ENCODE measurements around the gene AMH.

The AMH gene

DNA sequence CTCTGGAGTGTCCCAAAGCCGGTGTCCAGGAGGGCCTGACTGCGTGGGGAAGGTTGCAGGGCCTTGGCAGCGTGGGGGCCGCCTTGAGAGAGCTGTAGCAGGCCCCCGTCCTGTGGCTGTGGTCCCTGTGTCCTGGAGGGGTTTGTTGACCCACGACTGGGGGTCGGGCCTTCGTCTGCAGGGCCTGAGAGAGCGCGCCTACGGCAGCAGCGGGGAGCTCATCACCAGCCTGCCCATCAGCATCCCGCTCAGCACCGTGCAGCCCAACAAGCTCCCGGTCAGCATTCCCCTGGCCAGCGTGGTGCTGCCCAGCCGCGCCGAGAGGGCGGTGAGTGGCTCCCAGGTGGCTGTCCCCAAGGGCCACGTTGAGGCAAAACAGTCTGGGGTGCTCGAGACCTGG, 31.5 kb upstream of the AMH start:
- in situ Hi-C loops (cut with MboI; ENCODE audit: low pct_unique_long_range_greater_than_20kb, low sequenced_read_pairs): no loop called here
- no peak for DNase-seq

DNA sequence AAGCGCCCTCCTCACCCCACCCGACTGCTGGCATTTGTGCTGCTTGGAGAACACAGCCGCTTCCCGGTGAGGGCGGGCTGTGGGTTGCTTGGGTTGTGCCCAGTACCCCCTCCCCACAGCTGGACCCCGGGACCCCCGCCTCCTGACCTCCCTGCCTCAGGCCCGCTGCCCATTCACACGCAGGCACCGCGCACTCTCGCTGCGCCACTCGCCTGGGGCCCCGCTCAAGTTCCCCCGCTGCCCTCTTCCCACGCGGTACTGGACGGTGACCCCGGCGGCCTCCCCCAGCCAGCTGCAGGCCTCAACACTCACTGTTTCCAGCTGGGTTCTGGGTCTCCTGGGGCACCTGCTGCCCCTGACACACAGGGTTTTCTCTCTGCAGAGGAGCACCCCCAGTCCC, 29.4 kb upstream of the AMH start:
- in situ Hi-C loops (cut with MboI; ENCODE audit: low pct_unique_long_range_greater_than_20kb, low sequenced_read_pairs): no loop called here
- DNase-seq: no peak

DNA sequence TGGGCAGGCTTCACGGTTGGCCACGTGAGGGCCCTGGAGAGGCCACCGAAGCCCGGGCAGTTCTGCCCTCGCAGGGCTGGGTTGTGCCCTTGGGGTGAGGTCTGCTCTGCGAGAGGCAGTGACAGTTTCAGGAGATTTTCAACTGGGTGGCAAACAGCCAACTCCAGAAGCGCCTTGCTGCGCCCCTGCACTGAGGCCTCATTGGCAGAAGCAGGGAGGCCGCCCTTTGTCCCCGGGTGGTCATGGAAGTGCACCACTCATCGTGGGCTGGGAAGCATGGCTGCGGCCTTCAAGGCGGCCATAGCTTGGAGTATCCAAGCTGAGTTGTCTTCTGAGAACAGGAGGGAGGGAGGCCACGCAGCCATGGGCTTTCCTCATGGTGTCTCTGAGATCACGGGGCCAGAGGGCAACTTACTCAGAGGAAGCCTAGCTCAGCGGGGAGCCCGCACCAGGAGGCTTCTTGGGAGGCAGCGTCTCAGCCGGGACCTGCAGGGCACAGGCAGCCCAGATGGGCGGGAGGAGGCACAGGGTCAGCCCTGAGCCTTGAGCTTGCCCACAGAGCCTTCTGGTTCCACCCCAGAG, 27.8 kb upstream of the AMH start:
- in situ Hi-C loops (cut with MboI; ENCODE audit: low pct_unique_long_range_greater_than_20kb, low sequenced_read_pairs): no loop called here
- DNase-seq: no peak

DNA sequence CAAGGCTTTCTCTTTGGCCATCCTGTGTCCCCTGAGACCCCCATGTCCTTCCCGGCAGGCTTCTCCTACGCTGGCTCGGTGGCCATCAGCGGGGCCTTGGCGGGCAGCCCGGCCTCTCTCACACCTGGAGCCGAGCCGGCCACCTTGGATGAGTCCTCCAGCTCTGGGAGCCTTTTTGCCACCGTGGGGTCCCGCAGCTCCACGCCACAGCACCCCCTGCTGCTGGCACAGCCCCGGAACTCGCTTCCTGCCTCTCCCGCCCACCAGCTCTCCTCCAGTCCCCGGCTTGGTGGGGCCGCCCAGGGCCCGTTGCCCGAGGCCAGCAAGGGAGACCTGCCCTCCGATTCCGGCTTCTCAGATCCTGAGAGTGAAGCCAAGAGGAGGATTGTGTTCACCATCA, 27.2 kb upstream of the AMH start:
- in situ Hi-C loops (cut with MboI; ENCODE audit: low pct_unique_long_range_greater_than_20kb, low sequenced_read_pairs): no loop called here

DNA sequence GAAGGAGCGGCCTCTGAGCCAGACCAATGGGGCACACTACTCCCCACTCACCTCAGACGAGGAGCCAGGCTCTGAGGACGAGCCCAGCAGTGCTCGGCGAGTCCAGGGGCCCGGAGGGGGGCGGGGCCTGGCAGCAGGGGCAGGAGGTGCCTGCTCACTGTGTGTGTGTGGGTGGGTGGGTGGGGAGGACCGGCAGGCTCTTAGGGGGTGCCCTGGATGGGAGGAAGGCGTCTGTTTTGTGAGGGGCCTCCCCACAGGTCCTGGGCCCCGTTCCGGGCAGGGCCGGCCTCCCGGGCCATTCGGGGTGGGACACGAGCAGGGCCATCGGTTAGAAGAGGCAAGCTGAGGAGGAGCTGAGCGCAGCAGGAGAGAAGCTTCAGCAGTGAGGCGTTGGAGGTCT, 25.7 kb upstream of the AMH start:
- DNase-seq: no peak
- in situ Hi-C loops (cut with MboI; ENCODE audit: low pct_unique_long_range_greater_than_20kb, low sequenced_read_pairs): no loop called here

More for the DNA sequence above, 27.2 kb upstream of the AMH start:
- DNase-seq: no peak

DNA sequence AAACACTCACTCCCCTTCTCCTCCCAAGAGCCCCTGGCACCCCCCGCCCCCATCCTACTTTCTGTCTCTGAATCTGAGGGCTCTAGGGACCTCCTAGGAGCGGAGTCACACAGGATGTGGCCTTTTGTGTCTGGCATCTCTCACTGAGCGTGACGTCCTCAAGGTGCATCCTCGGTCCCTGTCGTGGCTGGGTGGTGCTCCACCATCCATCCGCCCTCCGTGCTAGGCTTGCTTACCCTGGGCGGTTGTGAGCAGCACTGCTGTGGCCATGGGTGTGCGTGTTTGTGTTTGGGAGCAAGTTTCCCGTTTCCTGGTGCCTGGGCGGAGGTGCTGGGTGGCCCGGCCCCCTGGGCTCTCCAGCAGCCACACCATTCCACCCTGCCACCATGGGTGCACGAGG, 25.2 kb upstream of the AMH start:
- in situ Hi-C loops (cut with MboI; ENCODE audit: low pct_unique_long_range_greater_than_20kb, low sequenced_read_pairs): no loop called here
- no peak for DNase-seq

DNA sequence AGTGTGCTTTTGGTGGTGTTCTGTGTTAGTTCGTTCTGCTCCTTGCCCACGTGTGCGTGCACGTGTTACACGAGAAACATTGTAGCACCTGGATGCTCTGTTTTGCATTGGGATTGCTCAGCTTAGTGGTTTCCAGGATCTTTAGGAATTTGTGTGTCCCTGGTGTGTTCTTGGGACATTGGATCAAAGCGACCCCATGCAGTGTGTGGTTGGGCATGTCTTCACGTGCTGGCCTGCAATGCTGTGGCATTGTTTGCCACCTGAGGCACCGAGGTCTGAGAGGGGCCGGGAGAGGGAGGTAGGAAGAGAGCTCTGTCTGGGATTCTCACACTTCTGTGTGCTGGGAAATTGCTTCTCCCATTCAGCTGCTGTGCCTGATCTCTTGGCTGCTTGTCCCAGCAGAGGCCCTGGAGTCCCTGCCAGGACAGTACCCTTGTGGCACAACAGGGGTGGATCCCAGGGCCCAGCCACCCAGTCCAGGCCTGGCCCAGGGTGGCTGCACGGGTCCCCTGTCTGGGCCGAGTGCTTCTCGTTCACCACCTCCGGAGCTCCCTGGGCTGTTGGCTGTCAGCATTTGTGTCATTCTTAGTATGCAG, 24.3 kb upstream of the AMH start:
- in situ Hi-C loops (cut with MboI; ENCODE audit: low pct_unique_long_range_greater_than_20kb, low sequenced_read_pairs): no loop called here
- DNase-seq: no peak

DNA sequence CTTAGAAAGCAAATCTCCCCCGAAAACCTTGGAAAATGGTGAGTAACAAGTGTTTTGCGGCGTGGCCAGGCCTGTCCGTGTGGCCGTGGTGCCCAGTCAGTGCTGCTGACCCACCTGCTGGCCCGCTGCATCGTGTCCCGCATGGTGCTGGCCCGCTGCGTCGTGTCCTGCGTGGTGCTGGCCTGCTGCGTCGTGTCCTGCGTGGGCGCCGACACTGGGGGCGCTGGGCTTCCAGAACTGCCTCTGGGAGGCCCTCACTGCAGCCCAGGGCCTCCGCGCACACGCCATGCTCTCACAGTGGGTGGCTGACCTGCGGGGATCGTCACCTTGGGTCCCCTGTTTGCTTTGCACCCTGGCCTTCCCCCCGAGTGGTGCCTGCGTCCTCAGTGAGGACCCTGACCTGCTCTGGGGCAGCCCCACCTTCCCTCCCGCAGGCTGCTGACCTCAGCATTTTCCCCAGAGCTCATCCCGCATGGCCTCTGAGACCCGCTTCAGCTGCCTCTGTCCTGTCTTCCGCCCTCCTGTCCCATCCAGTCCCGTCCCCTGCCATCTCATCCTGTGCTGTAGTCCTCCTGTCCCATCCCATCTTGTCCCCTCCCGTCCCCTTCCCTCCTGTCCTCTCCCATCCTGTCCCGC, 23.6 kb upstream of the AMH start:
- in situ Hi-C loops (cut with MboI; ENCODE audit: low pct_unique_long_range_greater_than_20kb, low sequenced_read_pairs): no loop called here
- no peak for DNase-seq

DNA sequence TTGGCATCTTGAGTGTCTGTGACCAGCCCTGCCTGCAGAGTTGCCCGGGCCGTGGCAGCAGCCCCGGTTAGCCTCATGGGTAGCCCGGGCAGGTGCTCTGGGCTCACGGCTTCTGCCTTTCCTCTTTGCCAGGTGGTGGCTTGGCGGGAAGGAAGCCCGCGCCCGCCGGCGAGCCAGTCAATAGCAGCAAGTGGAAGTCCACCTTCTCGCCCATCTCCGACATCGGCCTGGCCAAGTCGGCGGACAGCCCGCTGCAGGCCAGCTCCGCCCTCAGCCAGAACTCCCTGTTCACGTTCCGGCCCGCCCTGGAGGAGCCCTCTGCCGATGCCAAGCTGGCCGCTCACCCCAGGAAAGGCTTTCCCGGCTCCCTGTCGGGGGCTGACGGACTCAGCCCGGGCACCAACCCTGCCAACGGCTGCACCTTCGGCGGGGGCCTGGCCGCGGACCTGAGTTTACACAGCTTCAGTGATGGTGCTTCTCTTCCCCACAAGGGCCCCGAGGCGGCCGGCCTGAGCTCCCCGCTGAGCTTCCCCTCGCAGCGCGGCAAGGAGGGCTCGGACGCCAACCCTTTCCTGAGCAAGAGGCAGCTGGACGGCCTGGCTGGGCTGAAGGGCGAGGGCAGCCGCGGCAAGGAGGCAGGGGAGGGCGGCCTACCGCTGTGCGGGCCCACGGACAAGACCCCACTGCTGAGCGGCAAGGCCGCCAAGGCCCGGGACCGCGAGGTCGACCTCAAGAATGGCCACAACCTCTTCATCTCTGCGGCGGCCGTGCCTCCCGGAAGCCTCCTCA, 22.9 kb upstream of the AMH start:
- in situ Hi-C loops (cut with MboI; ENCODE audit: low pct_unique_long_range_greater_than_20kb, low sequenced_read_pairs): no loop called here
- no peak for DNase-seq

DNA sequence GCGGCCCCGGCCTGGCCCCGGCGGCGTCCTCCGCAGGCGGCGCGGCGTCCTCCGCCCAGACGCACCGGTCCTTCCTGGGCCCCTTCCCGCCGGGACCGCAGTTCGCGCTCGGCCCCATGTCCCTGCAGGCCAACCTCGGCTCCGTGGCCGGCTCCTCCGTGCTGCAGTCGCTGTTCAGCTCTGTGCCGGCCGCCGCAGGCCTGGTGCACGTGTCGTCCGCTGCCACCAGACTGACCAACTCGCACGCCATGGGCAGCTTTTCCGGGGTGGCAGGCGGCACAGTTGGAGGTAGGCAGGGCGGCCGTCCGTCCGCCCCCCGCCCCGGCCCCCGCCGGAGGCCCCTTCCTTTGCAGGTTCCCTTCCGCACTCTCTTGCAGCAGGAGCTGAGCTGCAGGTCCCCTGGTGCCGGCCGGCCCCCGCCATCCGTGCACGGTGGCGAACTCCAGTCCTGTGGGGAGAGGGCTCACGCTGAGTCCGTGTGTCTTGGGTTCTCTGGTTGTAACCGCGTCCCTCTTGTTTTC, 22.2 kb upstream of the AMH start:
- in situ Hi-C loops (cut with MboI; ENCODE audit: low pct_unique_long_range_greater_than_20kb, low sequenced_read_pairs): no loop called here

DNA sequence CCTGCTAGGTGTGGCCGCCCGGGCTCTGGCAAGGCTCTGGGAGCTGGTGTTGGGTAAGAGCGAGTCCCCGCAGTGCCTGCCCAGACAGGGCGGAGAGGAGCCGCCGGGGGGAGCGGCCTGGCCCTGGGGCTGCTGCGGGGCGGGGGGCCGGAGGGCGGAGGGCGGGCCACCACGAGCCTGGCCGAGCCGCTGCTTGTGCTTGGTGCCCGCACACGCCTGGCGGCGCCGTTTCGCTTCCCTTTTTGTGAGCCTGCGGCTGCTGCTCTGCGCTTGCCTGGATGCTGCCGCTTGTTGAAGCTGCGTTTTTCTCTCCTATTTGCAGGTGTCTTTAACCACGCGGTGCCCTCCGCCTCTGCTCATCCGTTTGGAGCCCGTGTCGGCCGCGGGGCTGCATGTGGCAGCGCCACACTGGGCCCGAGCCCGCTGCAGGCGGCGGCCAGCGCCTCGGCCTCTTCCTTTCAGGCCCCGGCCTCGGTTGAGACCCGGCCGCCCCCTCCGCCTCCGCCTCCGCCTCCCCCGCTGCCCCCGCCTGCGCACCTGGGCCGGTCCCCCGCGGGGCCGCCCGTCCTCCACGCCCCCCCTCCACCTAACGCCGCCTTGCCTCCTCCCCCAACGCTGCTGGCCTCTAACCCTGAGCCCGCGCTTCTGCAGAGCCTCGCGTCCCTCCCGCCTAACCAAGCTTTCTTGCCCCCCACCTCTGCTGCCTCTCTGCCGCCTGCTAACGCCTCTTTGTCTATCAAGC, 21.5 kb upstream of the AMH start:
- DNase-seq: no peak
- in situ Hi-C loops (cut with MboI; ENCODE audit: low pct_unique_long_range_greater_than_20kb, low sequenced_read_pairs): no loop called here

More for the DNA sequence above, 22.2 kb upstream of the AMH start:
- DNase-seq: no peak

DNA sequence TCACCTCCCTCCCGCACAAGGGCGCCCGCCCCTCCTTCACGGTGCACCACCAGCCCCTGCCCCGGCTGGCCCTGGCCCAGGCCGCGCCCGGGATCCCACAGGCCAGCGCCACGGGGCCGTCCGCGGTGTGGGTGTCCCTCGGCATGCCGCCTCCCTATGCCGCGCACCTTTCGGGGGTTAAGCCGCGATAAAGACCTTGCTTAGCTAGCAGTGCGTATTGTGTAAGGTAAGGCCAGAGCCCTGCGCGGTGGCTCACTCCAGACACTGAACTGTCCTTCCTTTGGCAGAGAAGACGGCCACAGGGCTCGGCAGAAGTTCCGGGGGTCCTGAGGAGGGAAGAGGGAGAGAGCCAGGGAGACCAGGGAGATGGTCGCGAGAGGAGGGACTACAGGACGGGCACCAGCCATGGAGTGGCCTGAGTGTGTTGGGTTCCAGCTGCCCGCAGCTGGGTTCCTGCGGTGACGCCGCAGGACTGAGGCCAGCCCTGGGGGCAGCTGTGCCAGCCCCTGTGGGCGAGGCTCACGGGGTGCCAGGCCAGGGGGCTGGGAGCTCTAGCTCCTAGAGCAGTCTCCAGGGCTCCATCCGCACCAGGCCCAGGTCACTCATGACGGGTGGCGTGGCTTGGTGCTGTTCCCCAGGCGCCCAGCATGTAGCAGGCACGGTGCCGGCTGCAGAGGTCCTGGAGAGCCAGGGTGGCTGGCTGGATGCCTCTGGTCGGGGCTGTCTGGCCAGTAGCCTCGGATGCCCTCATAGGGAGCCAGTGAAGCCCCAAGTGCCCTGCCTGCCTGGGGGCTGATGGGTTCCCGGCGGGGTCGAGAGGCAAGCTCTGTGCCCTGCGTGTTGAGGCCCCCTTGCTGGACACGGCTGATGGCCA, 20.7 kb upstream of the AMH start:
- in situ Hi-C loops (cut with MboI; ENCODE audit: low pct_unique_long_range_greater_than_20kb, low sequenced_read_pairs): no loop called here
- no peak for DNase-seq

DNA sequence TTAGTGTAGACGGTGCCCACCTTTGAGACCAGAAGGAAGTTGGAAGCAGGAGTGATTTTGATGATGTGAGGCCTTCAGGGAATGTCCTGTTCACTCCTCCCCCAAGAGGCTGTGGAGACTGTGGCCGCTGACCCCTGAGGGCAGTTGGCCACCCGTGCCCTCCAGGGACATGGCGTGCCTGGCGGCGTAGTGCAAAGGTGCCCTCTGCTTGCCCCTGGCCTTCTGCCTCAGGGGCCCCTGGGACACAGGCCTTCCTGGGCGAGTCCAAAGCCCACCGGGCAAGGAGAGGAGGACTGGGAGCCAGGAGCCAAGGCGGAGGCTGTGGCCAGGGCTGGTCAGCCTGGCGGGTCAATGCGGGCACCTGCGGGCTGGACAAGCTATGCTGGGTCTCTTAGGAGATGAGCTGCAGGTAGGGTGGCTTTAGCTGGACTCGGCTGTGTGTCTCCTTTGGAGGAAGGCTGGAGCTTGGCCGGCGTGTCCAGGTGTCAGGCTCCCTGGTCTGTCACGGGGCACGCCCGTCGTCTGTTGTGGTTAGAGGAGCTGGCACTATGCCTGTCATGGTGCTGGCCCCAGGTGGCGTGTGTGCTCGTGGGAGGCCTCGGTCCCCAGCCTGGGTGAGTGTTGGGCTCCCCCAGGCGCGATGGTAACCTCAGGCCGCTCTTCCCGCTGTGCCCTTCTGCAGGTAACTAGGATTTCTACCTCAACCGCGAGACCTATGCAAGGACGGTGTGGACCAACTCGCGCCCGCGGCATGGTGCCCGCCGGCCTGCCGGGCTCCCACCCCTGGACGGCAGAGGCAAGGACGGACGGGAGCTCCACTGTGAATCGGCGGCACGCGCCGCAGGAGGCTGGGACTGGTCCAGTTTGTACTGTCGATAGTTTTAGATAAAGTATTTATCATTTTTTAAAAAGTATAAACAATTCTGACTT, 19.8 kb upstream of the AMH start:
- DNase-seq: no peak
- in situ Hi-C loops (cut with MboI; ENCODE audit: low pct_unique_long_range_greater_than_20kb, low sequenced_read_pairs): no loop called here

DNA sequence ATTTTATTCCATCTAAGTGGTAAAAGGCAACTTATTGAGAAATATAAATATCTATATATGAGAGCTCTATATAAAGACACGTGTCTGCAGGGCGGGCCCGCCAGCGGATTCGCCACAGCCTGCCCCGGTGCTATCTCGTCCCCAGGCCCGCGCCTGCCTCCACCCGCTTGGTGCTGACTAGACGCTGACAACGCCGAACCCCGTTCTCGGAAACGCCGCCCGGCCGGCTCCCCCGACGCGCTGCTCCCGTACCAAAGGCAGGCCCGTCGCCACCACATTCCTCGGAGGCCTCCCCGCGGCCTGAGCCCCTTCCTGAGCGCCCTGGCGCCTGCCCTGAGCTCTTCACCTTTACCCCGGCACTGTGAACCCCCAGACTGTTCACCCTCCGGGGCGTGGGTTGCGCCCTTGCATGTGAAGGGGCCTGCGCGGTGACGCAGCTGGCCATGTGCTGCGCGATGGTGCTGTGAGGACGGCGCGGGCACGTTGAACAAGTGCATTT, 19.0 kb upstream of the AMH start:
- no peak for DNase-seq
- in situ Hi-C loops (cut with MboI; ENCODE audit: low pct_unique_long_range_greater_than_20kb, low sequenced_read_pairs): no loop called here

DNA sequence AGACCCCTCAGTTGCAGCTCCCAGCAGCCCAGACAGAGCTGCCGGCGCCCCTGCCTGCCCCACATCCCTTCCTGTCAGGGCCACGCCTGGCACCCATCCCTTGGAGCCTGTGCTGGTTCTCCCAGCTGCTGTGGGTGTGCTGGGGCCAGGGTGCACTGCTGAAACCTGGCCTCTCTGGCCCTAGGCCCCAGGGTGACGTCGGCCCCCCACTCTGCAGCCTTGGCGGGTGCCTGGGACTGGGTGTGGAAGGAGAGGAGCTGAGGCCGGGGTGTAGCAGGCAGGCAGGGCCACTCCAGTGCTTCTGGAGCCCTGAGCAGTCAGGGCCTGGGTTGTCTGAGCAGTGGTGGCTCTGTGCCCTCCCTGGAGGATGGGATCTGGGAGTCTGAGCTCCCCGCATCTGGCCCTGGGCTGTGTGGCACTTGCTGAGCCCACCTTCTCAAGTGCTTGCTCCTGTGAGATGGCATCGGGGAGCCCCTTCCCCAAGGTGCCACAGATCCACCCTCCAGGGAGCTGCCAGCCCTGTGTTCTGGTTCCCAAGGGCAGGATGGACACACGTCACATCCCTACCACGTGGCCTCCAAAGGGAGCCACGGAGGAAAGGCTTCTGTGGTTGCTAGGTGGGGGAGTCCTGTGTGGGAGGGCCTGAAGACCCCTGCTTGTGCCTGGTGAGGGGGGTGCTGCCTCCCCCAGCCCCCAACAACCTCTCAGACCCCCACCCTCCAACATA, 18.2 kb upstream of the AMH start:
- in situ Hi-C loops (cut with MboI; ENCODE audit: low pct_unique_long_range_greater_than_20kb, low sequenced_read_pairs): no loop called here
- no peak for DNase-seq

DNA sequence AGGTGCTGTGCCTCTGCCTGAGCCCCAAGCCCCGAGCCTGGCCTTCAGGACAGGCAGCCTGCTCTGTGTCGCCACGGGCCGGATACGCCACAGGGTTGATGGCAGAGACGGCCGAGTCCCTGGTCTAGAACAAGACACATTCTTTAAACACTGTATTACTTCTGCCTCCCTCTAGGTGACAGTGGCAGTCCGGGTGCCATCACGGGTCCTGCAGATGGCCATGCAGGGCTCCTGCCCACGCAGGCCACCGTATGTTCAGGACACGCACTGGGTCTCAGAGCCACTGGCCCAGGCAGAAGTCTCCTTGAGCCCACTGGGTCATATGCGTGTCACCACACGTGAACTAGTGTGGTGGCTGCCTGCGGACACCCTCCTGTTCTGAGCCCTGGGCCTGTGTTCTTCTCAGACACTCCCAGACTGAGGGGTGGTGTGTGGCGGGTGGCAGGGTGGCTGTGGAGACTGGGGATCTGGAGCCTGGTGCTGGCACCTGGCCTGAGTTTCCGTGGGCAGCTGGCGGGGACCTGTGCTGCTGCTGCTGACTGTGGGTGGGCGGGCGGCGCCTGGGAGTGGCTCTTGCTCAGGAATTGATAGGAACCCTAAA, 17.4 kb upstream of the AMH start:
- no peak for DNase-seq
- in situ Hi-C loops (cut with MboI; ENCODE audit: low pct_unique_long_range_greater_than_20kb, low sequenced_read_pairs): no loop called here
